Measurements from ENCODE around the gene MED31.

MED31 gene

GRCh38 chr17:6651354-6651918 is at the start of gene MED31, which contains the start of gene C17orf100 (continued):
- TF ChIP-seq ZBTB7A (tag by site-specific recombination; IDR thresholded peaks at IDR 0.05; ENCODE audit: low read depth) (no peak), ZNF302 (tag by site-specific recombination; IDR thresholded peaks at IDR 0.05; ENCODE audit: low read depth) (no peak), ZNF121 (tag by site-specific recombination; IDR thresholded peaks at IDR 0.05) (no peak), ZNF830 (tag by site-specific recombination; IDR thresholded peaks at IDR 0.05; ENCODE audit: low read depth) (no peak), ZNF184 (tag by site-specific recombination; IDR thresholded peaks at IDR 0.05) (no peak), ZNF394 (tag by site-specific recombination; IDR thresholded peaks at IDR 0.05; ENCODE audit: borderline replicate concordance) (peak; percentile 62)

DNA sequence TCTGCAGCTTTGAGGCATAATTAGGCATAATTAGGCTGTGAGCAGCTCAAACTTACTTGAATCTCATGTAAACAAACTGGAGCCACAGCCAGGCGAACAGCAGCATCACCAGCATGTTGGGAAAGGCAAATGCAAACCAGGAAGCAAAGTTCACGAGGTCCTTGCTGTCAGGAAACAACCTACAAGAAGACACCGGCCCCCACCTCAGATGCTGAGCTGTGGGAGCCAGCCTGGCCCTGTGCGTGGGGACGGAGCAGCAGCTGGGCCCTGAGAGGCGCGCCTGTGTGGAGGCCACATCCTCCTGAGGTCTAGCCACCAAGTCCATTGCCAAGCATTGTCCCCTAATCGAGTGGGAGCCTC is 49.5 kb upstream of the MED31 start:
- TF ChIP-seq, protein P1, sequence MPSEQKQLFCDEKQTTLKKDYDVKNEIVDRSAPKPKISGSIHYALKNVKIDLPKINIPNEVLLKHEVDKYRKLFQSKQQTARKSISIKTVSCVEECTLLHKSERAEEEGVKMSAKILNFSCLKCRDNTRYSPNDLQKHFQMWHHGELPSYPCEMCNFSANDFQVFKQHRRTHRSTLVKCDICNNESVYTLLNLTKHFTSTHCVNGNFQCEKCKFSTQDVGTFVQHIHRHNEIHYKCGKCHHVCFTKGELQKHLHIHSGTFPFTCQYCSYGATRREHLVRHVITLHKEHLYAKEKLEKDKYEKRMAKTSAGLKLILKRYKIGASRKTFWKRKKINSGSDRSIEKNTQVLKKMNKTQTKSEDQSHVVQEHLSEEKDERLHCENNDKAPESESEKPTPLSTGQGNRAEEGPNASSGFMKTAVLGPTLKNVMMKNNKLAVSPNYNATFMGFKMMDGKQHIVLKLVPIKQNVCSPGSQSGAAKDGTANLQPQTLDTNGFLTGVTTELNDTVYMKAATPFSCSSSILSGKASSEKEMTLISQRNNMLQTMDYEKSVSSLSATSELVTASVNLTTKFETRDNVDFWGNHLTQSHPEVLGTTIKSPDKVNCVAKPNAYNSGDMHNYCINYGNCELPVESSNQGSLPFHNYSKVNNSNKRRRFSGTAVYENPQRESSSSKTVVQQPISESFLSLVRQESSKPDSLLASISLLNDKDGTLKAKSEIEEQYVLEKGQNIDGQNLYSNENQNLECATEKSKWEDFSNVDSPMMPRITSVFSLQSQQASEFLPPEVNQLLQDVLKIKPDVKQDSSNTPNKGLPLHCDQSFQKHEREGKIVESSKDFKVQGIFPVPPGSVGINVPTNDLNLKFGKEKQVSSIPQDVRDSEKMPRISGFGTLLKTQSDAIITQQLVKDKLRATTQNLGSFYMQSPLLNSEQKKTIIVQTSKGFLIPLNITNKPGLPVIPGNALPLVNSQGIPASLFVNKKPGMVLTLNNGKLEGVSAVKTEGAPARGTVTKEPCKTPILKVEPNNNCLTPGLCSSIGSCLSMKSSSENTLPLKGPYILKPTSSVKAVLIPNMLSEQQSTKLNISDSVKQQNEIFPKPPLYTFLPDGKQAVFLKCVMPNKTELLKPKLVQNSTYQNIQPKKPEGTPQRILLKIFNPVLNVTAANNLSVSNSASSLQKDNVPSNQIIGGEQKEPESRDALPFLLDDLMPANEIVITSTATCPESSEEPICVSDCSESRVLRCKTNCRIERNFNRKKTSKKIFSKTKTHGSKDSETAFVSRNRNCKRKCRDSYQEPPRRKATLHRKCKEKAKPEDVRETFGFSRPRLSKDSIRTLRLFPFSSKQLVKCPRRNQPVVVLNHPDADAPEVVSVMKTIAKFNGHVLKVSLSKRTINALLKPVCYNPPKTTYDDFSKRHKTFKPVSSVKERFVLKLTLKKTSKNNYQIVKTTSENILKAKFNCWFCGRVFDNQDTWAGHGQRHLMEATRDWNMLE (tag by site-specific recombination; conservative IDR thresholded peaks at IDR 0.05; ENCODE audit: low read depth) = no peak
- TF ChIP-seq ZBTB6 (tag by site-specific recombination; IDR thresholded peaks at IDR 0.05) = no peak
- TF ChIP-seq, protein P2, sequence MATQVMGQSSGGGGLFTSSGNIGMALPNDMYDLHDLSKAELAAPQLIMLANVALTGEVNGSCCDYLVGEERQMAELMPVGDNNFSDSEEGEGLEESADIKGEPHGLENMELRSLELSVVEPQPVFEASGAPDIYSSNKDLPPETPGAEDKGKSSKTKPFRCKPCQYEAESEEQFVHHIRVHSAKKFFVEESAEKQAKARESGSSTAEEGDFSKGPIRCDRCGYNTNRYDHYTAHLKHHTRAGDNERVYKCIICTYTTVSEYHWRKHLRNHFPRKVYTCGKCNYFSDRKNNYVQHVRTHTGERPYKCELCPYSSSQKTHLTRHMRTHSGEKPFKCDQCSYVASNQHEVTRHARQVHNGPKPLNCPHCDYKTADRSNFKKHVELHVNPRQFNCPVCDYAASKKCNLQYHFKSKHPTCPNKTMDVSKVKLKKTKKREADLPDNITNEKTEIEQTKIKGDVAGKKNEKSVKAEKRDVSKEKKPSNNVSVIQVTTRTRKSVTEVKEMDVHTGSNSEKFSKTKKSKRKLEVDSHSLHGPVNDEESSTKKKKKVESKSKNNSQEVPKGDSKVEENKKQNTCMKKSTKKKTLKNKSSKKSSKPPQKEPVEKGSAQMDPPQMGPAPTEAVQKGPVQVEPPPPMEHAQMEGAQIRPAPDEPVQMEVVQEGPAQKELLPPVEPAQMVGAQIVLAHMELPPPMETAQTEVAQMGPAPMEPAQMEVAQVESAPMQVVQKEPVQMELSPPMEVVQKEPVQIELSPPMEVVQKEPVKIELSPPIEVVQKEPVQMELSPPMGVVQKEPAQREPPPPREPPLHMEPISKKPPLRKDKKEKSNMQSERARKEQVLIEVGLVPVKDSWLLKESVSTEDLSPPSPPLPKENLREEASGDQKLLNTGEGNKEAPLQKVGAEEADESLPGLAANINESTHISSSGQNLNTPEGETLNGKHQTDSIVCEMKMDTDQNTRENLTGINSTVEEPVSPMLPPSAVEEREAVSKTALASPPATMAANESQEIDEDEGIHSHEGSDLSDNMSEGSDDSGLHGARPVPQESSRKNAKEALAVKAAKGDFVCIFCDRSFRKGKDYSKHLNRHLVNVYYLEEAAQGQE (tag by site-specific recombination; IDR thresholded peaks at IDR 0.05) = no peak
- no peak for TF ChIP-seq ZNF266 (tag by site-specific recombination; IDR thresholded peaks at IDR 0.05; ENCODE audit: low read depth)
- TF ChIP-seq ZNF138 (tag by site-specific recombination; IDR thresholded peaks at IDR 0.05; ENCODE audit: borderline replicate concordance) = no peak
- TF ChIP-seq ZNF670 (tag by site-specific recombination; IDR thresholded peaks at IDR 0.05; ENCODE audit: low read depth) = no peak
- TF ChIP-seq, protein P3, sequence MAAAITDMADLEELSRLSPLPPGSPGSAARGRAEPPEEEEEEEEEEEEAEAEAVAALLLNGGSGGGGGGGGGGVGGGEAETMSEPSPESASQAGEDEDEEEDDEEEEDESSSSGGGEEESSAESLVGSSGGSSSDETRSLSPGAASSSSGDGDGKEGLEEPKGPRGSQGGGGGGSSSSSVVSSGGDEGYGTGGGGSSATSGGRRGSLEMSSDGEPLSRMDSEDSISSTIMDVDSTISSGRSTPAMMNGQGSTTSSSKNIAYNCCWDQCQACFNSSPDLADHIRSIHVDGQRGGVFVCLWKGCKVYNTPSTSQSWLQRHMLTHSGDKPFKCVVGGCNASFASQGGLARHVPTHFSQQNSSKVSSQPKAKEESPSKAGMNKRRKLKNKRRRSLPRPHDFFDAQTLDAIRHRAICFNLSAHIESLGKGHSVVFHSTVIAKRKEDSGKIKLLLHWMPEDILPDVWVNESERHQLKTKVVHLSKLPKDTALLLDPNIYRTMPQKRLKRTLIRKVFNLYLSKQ (tag by site-specific recombination; IDR thresholded peaks at IDR 0.05; ENCODE audit: borderline replicate concordance) = no peak
- TF ChIP-seq ZNF16 (tag by site-specific recombination; IDR thresholded peaks at IDR 0.05; ENCODE audit: low read depth) = no peak
- no peak for TF ChIP-seq ZBTB17 (tag by site-specific recombination; IDR thresholded peaks at IDR 0.05)
- TF ChIP-seq, protein P4, sequence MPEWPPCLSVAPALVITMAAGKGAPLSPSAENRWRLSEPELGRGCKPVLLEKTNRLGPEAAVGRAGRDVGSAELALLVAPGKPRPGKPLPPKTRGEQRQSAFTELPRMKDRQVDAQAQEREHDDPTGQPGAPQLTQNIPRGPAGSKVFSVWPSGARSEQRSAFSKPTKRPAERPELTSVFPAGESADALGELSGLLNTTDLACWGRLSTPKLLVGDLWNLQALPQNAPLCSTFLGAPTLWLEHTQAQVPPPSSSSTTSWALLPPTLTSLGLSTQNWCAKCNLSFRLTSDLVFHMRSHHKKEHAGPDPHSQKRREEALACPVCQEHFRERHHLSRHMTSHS (tag by site-specific recombination; IDR thresholded peaks at IDR 0.05) = no peak
- TF ChIP-seq ZNF596 (tag by site-specific recombination; IDR thresholded peaks at IDR 0.05) = no peak
- TF ChIP-seq ZNF776 (tag by site-specific recombination; IDR thresholded peaks at IDR 0.05; ENCODE audit: borderline replicate concordance) = no peak
- no peaks in the 10 kb centered on the region for H3K36me3 ChIP-seq (ENCODE audit: control insufficient read depth in 2 of 2, insufficient read depth in 1 of 2, low read length in 2 of 2)
- ChIA-PET POLR2A (no interaction called here), CTCF (interaction anchor here (0.7 to 3.1 kb wide), 11 partner anchors 13 to 608 kb away, joined by 3 to 16 read pairs (median 4); partner anchors contain the start of gene SLC13A5)
- H3K4me1 ChIP-seq (ENCODE audit: control insufficient read depth, insufficient read depth, low read length) = no peaks in the 10 kb centered on the region; the same call in 1 of the 2 replicates
- H3K9me3 ChIP-seq (ENCODE audit: control insufficient read depth, insufficient read depth, low read depth, low read length) = no peaks in the 10 kb centered on the region
- no peak overlapping the region for H3K27ac ChIP-seq (ENCODE audit: extremely low read depth, low read depth, low read length)
- no peak overlapping the region for H3K4me3 ChIP-seq (ENCODE audit: low read depth, low read length)

Data from HEK293 (cell line).